NCI-H2196 treated with DMSO at 0.1 percent for 48 hours (cell line): ENCODE results near the gene SCRN2.

ENCODE experiments used
- DNase-seq: peaks from one replicate; lab custom pipeline; 2025; ENCODE audit not compliant: unreplicated experiment; lab: John Stamatoyannopoulos, UW

The SCRN2 gene

DNA sequence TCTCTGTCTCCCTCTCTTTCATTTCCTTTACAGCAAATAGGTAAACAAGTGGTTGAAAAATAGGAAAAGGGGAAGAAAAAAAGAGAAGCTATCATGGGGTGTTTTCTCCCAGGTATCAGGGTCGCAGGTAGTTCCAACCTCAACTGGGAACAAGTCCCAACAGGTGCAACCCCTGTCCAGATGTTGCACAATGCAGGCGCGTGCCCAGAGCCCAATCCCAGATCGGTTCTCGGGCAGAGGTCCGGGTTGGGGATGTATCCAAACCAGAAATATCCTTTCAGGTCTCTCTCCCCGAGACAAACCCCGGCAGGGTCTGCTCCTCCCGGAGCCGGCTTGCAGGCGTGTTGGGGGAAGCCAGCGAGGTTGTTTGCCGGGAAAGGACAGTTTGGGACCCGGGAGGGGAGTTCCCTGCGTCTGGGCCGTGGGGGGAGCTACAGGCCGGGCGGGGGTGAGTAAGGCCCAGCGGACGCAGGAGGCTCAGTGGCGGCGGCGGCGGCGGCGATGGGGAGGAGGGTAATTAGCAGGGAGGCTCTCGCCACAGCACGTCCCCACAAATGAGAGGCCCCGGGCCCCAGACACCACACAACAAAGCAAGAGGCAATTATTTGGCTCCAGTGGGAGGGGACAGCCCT is 31.1 kb upstream of the SCRN2 start:
- no peak for DNase-seq

DNA sequence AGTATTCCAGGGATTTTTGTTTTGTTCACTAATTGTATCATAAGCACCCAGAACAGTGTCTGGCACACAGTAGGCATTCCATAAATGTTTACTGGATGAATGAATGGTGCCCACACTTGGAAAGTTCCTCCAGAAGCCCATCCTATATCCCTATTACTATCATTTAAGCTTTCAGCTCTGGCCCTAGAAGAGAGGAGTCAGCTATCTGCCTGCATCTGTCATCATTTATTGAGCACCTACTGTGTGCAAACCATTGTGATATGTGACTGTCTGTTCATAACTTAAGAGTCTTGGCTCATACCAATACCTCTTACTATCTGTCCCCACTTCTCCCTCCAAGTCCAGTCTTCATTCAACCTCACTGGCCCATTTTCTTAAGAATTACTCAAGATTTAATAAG is 30.0 kb upstream of the SCRN2 start:
- no peak for DNase-seq

DNA sequence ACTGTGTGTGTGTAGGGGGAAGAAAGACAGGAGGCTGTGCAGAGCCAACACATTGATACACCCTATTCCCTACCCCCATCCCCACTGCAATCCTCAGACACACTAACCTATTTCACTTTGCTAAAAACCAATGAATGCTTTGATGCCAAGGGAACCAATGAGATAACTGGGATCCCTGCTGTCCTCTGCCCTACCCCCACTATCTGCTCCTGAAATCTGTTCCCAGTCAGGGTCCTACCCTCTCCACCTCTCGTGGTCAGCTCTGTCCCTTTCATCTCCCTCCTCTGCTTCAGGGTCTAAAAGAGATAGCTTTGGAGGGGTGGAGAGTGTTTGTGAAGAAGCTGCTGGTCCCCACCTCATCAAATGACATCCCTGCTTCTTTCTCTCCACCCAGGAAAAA is 29.0 kb upstream of the SCRN2 start:
- DNase-seq, result no peak

DNA sequence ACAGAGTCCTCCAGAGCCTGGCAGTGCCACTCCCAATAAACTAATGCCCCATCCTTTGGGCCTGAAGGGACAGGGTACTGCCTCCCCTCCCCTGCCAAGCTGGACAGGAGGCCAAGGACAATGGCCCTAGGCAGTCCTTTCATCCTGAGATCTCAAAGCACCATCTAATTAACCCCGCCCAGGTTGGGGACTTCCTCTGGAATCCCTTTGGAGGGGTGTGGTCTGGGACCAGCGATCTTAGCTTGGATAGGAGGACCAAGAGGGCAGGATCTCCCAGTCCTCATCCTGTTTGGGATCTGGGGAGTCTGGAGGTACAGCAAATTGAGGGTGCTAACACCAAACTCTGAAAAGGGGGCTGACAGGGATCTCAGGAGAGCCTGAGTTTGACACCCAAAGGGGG is 28.0 kb upstream of the SCRN2 start:
- DNase-seq, result no peak

DNA sequence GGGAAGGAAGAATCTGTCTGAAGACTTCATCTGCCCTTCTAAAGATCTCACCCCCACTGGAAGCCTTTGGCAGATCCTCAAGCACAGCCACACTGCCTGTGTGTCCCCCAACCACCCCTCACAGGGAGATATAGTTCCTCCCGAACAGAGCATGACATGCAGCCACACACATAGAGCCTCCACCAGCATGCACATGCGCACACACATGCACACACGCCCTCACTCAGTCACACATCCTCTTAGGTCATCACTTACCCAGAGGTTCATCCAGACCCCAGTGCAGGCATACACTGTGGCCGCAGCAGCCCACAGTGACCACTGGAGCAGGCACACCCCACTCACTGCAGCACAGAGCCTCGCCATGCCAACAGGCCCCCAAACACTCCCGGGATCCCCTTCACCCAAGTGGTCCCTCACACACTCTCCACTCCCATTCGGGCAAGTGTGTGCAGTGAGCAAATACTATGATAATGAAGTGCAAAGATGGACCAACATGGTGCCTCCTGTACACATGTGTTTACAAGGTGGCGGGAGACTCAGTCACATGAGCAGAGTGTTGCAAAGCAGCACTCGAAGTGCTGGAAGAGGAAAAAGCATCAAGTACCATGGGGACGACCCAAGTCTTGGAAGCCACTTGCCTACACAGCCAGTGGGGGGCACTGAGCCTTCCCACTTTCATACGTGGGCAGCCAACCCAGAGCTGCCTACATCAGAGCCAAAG is 26.9 kb upstream of the SCRN2 start:
- no peak for DNase-seq

DNA sequence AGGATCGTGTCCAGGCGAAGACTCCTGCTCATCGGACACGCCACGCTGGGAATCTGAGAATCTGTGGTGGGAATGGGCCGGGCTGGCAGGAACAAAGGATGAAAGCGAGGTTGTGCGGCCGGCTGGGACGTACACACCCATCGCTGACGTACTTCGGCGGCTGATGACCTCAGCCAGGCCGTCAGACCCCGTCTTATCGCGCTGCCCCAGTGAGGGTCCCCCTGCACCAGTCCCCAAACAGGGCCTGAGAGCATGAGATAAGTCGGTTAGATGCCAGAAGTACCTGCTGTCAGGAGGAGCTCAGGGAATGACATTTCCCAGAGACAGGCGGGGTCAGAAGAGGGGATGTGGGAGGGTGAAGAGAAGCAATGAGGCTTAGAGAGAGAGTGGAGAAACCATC is 25.9 kb upstream of the SCRN2 start:
- DNase-seq, result no peak

DNA sequence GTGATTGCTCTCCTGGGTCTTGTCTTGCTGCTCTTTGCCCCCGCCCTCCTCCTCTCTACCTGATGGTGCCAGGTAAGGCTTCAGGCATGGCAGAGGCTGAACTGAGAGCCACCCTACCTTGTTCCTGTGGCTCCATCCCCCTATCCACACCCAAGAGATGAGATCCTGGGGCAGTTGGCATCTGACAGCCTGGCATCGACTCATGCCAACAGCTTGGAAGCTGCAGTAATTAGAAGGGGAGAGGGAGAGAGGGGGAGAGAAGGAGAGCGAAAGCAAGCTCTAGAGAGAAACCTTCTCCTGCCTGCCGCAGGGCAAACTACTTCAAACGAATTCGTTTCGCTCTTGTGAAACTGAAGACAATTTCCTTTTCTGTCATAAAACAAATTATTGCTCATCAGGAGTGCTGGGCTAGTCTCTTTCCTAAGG is 23.7 kb upstream of the SCRN2 start:
- no peak for DNase-seq

DNA sequence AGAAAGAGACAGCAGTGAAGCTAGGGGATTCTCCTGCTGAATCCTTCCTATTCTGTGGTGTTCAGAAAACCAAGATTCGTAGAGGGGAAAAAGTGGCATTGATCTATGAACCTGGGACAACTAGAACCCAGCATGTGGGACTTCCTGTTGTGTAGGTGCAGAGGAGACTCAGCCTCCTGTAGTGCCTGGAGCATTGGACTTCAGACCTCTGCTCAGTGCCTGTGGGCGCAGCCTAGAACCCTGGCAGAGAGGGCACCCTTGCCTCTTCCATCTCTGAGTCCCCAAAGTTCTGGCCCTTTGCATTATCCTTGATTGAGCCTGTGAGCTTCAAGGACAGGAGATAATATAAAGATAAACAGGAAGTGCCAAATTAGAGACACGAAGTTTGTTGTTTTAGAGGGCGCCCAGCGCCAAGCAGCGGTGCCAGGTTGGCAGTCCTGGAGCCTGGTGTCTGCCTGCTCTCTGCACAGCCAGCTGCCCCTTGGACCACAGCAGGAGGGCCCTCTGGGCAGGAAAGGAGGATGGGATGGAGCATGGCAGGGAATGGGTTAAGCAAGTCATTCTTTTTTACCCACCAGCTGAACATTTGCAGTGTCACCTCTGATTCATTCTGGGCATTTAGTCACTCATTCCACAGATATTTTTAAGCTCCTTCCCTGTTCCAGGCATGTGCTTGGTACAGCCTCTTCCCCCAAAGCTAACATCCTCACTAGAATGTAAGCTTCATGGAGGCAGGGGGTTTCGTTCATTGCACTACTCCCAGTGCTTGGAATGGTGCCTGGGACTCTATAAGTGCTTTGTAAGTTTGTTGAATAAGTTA is 21.8 kb upstream of the SCRN2 start:
- no peak for DNase-seq

DNA sequence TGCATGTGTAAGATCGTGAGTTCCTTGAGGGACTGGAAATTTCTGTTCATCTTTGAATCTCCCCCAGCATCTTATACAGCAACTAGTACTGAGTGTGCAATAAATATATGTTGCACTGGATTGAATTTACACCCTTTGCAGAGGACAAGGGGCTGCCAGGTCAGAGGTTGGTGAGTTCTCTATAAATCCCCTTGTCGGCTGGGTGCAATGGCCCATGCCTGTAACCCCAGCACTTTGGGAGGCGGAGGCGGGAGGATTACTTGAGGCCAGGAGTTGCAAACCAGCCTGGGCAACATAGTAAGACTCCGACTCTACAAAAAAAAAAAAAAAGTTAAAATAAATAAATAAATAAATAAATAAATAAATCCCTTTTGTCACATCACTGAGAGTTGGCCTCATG is 19.3 kb upstream of the SCRN2 start:
- DNase-seq, result no peak

DNA sequence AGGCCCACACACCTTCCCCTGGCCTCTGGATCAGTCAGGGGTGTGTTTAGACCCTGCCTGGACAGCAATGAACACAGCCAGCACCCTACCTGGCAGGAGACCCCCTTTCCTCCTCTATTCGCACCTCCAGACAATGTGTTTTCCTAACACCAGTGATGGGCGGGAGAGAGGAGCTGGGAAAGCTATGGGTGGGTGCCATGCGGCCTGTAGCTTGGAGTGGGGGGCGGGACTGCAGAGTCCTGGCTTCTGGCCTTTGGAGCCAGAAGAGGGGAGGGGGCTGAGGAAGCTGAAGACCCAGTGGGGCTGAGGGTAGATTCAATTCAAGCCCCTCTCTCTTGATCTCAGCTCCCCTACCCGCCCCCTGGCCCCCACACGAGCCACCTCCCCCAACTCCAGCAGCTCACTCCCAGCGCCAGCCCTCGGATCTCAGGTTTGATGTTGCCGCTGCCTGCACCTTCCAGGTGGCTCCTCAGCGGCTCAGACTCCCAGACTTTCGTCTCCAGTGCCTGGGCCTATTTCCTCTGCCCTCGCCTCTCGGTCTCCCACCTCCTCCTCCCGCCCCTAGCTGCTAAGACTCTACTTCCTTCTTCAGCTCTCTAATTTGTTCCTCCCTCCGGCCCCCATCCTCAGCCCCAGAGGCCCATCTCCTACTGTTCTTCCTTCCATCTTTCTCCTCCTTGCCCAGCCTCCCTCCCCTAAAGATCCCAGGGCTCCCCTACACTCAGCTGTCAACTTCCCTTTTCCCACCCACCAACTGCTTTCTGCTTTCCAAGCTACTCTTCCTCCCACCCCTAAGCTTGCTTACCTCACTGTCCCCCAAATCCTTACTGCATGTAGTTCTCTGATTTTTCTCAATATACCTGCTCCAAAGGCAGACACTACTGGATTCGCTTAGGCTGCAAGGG is 16.7 kb upstream of the SCRN2 start:
- DNase-seq, result no peak

DNA sequence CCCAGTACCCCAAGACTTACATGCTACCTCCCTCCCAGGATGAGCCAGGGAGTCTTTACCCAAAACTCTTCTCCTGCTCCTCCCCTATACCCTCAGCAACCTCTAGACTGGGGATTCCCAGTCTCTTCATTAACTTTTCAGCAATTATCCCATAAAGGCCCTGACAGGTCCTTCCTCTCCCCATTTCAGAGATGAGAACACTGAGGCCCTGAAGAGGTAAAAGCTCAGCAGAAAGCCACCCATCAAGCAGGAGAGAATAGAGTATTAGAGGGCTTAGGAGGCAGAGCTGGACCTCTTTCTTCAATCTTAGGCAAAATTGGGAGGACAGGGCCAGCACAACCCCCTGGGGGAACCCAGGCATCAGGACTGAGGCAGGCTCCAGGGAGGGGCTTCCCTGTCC is 15.8 kb upstream of the SCRN2 start:
- DNase-seq, result no peak

DNA sequence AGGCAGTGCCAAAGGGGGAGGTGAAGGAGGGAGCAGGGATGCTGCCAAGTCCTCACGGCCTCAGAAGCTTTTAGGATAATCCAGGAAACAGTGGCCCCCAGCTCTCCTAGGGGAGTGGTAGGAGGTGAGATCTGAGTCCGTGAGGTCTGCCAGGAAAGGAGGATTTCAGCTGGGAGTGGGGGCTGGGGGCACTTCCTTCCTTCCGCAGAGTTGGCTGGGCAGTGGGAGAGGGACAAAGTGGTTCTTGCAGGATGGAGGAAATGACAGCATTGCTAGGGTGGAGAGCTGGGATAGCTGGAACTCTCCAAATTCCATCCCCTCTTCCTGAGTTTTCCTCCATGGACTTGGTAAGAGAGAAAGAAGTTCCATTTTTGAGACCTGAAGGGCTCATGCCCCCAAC is 14.7 kb upstream of the SCRN2 start:
- no peak for DNase-seq

DNA sequence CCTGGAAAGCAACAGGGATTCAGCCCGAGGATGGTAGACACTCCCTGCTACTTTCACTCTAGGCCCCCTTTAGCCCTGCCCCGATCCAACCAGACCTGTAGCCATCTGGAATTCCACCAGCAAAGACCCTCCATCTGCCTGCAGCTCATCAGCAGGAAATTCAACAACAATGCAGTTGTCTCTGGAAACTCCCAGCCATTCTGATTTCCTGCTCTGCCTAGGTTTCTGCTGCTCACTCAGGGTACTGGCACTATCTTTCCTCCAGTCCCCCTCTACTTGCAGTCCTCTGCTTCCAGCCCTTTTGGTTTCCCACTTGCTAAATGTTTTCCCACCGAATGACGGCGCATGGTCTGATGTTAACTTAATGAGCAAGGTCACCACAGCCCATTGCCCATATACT is 12.5 kb upstream of the SCRN2 start:
- DNase-seq, result no peak

DNA sequence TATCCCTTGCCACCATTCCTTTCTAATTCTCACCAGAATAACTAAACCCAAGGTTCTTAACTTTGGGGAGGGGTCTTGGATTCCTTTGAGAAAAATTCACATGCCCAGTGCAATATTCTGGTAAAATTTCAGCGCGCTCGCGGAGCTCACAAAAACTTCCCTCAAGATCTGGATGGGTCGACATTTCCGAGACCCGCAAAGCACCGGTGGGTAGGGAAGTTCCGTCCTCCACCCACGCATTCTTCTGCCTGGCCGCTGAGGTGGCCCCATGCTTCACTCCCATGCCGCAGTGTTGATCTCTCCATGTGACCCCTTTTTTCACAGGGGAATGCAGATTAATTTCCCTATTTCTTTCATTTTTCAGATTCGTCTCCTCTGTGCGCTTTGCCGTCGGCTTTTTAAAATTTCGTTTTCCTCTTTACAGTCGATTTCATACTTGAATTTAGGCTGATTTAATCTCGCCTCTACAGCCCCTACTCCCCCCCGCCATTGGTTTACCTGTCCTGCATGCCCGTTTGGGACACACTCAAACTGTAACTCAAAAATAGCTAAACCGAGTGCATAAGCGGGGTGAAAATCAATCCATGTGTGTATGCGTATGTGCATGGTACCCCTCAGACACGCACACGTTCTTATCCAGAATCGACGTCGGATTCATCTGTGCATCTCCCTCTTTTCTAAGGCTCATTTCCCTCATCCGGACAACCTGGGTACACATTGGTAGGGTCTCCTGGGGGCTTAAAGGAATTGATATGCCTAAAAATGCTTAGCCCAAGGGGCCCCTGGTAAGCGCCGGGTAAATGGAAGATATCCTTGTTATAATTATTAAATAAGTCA is 11.3 kb upstream of the SCRN2 start:
- DNase-seq, result no peak

DNA sequence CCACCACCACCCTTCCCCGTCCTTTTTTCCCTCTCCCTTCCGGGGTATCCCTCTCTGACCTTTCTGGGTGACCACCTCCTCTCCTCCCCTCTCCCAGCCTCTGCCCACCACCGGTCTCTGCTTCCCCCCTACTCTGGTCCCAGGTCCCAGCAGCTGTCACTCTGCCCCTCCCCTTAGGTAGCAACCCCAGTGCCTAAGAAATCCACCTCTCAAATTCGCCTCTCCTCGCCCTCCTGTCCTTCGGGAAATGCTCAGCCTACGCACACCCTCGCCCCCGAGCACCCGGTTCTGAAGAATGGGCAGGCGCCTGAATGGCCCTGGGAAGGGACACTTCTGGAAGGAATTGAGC is 10.7 kb upstream of the SCRN2 start:
- DNase-seq, result no peak

DNA sequence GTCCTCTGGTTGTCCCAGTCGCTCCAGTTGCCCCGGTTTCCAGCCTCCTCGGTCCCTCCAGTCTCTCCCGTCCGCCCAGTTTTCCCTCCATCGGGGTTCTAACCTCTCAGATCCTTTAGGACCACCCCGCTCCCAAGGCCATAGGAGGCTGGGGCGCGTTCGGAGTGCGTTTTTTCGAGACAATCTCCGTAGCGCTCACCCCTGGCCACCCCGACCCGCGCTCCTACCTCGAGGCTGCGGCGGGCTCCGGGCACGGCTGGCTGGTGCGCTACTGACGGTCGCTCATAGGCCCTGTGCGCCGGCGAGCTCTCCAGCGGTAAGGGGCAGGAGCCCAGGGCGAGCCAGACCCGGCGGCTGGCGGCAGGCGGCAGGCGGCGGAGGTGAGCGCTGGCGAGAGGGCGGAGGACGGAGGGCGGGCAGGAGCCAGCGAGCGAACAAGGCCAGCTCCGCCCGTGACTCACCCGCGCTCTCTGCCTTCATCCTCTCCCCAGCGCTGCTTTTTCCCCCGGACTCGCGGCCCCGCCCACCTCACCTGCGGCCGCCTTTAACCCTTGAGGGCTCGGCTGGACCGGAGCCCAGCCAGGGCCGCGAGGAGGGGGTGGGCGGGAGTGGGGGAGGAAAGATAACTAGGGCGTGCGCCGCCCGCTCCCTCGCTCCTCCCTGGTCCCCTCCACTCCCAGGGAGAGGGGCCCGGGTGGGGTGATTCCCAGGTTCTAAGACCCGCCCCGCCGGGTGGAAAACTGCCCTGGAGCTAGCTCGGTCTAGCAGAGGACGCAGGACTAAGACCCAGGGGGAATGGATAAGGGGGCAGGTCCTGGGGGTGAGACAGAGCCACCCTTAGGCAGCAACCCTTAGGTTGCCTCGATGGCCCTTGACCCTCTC is 9.9 kb upstream of the SCRN2 start, which contains the start of gene SP6:
SP6 (minus strand) TSS at position 472 of the 882 bp plus-strand sequence. CDS start 2,734 bp downstream, outside the sequence.
- DNase-seq, result peak; percentile 81

DNA sequence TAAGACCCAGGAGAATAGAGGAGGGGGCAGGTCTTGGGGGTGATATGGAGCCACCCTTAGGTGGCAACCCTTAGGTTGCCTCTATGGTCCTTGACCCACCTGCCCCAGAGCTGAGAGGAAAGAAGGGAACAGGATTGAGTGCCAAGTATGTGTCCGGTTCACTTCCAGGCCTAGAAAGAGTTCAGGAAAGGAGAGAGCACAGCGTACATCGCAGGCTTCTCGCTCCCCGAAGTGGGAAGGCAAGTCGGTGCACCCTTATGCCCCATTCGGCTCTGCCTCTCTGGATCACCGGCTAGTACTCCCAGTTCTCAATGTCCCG is 9.3 kb upstream of the SCRN2 start:
- no peak for DNase-seq

DNA sequence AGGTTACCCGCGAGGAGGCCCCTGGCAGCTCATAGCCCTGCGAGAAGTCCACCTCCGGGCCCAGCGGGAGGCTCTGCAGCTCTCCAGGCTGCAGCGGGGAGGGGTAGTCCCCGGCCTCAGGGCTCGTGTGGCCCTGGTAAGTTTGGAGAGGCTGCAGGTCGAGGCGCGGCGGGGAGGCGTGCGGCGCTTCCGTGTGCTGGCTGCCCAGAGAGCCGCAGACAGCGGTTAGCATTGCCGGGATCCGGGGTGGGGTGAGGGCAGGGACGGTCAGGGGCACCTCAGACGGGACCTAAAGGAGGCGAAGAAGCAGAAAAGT is 7.1 kb upstream of the SCRN2 start:
- no peak for DNase-seq

DNA sequence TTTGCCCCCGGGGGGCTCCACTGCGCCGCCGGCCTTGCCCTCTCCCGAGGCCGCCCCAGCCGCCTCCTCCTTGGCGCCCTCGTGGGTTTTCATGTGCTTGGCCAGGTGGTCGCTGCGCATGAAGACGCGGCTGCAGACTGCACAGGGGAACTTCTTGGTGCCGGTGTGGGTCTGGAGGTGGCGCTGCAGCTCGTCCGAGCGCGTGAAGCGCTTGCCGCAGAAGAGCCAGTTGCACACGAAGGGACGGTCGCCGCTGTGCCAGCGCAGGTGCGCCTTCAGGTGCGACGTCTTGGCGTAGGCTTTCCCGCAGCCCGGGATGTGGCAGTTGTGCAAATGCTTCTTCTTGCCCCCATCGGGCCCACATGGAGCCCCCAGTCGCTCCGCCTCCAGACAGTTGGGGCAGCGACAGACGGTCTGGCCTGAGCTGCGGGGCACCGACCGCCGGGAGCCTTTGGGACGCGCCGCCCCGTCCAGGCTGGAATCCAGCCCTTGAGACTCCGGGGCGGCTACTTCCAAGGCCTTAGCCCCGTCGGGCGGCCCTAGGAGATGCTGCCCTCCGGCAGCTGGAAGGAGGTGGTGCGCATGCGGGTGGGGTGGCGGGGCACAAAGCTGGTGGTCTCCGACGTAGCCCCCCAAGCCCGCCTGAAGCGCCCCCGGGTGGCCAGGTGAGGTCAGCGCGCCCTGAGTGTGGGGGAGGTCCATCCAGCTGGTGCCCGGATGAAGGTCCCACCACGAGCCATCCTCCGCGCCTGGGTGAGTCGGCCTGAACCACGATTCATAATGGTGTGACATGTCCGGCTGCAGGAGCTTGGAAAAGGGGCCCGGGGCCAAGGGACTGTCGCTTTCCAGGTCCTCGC is 6.5 kb upstream of the SCRN2 start:
- DNase-seq, result no peak
